HT1080 (cell line): ENCODE measurements around the gene MEIS2. TPM values are rescaled to one million over a fixed set of nuclear protein-coding genes. Genes with fewer than 3 reads are reported as not detected.

ENCODE experiments used
- DNase-seq: peaks from one replicate; pipeline ENCODE4 v3.0.0-alpha.2; 2015; ENCODE audit warnings: low read depth
- total RNA-seq: library from RNA; depleted of rRNA; stranded (reverse); fragments of >200 nt; shearing (Covaris generic); gene quantifications from 2 replicates; pipeline ENCODE4 v1.2.3, GENCODE V29; 2014

MEIS2 gene
- total RNA-seq, 1 experiment from 2014 or later = 17.1 TPM

DNA sequence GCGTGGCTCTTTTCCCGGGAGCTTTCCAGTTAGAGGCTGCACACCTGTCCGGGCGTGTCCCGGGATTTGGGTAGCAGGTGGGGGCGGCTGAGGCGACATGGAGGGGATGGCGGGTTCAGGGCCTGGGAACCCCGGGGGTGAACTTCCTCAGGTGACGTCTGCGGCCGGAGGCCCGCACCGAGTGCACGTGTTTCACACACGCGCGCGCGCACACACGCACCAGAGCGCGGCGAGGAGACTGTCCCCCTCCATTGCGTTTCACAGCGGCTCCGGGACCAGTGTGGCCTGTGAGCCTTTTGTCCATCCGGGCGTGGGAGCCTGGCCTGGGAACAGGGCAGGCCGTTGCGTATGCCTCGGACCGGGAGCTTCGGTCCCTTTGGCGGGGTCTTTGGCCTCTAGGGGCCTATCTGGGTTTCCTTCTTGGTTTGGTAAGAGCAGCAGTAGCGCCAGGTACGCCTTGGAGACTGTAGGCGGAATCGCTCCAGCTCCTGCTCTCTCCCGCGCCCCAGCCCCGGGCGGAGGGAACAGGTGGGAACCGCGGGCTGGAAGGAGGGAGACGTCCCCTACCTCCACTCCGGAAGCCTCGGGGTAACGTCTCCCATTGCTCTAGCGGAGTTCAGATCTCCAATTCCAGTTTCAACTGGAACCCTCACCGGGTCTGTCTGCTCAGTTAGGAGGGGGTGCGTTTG is 220.0 kb downstream of the MEIS2 start:
- DNase-seq = no peak

DNA sequence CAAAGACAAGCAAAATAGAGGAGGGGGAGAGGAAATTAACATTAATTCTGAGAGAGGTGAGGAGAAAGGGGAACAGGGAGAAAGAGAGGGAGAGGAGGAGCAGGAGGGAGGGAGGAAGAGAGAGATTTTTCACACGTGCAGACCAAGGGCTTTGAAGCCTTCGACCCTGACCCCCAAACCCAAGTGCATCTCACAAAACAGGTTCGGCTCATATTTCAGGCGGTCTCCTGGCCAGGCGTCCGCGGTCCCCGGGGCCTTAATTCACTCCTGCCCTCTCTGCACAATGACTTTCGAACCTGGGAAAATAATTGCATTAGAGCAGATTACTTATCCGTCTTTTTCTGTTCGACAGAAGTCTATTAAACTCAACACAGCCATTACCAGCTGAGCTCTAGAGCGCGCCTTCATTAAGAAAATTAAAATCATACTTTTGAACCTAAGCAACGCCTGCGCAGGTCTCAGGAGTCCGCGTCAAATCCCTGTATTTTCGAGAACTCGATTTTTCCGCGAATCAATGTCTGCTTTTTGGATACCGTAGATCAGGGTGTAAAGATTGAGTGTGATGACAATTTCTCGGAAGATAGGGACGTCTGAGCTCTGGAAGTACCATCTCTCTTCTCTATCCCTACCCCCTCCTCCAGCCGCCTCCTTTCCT is 220.7 kb downstream of the MEIS2 start:
- no peak for DNase-seq

DNA sequence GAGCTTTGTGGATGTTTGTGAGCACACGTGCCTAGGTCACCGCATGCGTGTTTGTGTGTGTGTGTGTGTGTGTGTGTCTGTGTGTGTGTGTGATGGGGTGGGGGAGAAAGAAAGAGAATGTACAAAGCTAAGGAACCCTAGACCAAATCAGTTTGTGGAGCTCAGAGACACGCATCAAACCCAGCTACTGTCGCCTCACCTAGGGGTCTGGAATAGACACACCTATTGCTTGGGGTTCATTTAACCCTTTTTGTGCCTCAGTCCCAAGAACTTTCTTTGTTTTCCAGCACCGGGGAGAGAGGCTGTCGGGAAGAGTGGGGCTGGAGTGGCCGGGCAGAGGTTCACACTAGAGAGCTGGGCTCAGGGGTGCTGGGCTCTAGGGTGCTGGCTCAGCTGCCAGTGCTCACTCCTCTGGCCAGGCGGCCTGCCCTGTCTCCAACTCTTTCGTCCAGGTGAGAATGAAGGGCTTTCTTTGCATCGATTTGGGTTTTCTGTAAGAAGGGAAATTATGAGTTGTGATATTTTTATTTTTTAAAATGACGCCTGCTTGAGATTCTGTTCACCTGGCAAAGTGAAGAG is 221.6 kb downstream of the MEIS2 start:
- no peak for DNase-seq

DNA sequence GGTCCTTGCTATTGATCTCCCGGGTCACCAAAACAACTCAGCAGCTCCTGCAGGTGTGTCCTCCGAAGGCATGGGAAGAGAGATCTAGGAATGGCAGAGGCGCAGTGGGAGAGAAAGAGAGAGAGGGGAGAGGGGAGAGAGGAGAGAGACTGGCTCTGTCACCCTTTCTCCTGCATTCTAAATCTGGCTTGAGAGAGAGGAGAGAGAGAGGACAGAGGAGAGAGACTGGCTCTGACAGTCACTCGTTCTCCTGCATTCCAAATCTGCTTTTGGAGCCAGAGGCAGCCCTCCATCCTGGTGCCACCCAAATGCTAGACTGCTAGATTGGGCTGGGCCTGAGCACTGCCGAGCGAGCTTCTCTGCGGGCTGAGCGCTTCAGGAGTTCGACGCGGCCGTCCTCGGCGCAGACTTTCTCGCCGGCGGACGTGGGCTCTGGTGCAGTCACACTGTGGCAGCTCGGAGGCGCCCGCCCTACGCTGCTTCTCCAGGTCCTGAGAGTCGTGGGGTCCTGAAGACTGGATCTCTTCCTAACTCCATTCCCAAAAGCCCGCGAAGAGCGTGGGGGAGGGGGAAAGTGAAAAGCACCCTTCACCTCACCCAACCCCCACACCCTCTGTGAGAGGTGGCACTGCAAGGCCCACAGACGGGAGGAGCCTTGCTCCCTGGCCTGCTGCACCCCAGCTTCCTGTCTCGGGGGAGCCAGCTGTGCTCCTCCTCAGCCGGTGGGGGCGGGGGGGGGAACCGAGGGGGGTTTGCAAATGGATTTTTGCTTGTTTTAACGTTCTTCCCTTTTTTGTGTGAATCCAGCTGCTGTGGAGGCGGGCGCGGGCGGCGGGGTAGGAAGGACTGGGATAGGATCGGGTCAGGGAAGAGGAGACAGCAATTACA is 222.3 kb downstream of the MEIS2 start:
- DNase-seq = no peak

DNA sequence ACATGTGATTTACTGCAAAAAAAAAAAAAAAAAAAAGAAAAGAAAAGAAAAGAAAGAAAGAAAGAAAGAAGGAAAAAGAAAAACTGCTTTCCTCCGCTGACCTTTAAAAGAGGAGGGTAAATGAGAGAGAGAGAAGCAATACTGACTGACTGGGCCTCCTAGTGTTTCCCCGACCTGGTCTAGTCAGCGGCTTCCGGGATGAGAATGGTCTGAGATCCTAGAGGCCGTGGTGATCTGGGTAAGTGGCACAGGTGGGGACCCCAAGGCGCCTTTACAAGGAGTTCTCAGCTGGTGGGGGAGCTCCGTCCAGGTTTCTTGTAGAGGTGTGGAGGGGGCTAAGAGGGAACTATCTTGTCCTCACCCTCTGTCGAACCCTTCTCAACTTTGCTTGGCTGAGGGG is 223.1 kb downstream of the MEIS2 start:
- DNase-seq = no peak

DNA sequence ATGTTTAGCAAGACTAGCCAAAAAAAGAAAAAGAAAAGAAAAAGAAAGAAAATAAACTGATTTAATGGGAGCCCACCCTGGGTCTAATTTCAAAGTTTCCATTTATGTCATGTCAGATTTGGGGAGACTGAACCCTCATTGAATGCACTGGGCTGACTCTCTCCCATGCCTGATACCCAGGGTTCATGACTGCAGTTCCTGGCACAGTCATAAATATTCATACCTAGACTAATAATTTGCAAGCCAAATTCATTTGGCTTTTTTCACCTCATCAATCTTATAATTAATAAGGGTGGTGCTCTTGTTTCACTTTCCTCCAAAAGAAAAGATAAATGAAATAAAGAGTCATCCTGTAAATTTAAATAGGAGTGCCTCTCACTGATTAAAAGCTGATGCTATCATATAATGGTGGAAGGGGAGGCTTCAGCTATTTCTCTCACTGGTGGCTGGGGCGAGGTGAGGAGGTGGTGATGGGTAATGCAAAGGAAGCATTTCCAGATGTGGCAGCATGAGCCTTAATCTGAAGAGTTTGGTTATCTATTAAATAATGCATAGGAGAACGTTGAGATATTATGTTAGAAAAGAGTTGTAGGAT is 224.5 kb downstream of the MEIS2 start:
- DNase-seq = no peak

DNA sequence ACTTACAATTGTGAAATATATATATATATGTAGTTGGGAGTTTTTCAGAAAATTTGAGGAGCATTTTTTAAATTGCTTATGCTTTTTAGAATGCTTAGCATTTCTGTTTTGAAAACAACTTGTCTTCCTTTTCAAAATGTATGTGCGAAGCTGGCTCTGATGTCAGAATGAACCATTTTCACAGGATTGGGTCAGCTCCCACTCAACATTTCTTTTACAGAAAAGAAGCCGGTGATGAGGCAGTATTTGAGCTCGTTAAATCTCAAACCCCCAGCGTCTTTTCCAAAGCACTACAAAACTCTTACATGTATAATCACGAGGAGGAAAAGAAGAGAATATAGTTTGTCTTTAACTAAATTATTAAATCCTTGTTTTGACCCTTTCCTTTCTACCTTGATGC is 225.4 kb downstream of the MEIS2 start:
- DNase-seq = no peak

DNA sequence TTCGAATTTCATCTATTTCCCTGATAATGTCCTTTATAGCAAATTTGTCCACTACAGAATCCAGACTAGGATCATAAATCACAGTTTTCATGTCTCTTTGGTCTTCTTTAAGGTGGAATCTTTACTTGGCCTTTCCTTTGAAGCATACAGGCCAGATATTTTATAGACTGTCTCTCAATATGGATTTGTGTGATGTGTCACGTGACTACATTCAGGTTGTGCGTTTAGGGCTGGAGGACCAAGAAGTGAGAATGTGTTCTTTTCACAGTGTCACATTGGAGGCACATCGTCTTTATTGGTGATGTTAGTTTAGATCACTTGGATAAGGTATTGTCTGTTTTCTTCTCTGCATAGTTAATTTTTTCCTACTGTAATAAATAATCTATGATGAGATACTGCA is 232.9 kb downstream of the MEIS2 start:
- no peak for DNase-seq

DNA sequence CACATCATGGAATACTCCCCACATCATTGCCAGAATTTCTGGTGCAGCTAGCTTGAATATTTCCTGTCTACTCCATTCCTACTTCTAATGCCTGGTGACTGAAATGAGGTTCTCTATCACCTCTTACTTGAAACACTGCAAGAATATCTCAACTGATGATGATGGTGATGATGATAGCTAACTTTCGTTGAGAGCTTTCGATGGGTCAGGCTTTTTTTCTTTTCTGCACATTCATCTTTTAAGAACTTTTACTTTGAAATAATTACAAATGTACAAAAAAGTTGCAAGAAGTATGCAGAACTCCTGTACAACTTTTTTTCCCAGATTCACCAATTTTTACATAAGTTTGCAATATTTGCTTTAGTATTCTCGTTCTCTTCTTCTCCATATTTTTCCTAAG is 233.5 kb downstream of the MEIS2 start:
- DNase-seq = no peak

DNA sequence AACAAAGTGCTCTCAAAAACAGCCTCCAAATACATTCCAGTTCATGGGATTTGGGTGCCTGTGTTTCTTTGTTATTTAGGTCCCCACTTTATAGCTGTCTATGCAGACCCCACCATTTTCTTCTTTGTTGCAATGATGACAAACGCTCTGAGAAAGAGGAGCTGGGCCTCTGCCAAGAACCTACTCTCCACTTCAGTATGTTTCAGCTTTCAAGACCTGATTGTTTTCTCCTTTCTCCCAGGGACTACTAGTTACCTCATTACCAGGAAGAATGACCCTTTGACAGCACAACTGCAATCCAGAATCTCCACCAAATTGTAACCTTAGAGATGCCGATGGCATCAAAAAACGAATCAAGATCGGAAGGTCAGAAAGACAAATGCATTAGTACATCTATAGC is 236.8 kb downstream of the MEIS2 start:
- no peak for DNase-seq

DNA sequence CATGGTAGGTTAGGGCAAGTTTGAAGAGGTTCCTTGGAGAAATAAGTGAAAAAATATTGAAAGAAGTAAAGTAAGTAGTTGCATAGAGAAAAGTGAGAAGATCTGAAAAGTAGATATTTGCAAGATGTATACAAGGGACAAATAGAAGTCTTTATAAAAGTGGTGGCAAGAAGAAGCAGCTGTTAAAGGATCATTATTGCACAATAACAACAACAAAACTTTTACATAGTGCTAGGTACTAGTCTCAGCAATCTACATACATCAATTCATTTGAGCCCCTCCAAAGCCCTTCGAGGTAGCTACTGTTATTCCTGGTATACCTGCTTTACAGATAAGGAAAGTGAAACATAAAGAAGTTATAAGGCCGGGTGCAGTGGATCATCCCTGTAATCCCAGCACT is 239.6 kb downstream of the MEIS2 start:
- DNase-seq = no peak

DNA sequence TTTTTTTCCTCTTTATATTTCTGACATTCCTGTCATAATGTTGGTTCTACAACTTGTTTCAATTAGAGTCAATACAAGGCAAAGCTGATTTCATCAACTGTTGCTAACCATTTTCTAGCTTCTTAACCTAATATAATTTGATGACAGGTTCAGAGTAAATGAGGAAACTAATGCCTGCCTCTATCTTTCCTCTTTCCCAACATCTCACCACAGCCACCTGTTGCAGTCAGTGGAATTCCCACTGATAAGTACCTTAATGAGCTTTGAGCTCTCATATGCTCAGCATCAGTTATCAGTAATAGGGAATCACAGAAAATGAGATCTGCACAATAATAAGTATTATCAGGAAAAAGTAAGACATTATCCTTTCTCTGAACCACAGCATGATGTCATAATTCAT is 241.9 kb downstream of the MEIS2 start:
- no peak for DNase-seq

DNA sequence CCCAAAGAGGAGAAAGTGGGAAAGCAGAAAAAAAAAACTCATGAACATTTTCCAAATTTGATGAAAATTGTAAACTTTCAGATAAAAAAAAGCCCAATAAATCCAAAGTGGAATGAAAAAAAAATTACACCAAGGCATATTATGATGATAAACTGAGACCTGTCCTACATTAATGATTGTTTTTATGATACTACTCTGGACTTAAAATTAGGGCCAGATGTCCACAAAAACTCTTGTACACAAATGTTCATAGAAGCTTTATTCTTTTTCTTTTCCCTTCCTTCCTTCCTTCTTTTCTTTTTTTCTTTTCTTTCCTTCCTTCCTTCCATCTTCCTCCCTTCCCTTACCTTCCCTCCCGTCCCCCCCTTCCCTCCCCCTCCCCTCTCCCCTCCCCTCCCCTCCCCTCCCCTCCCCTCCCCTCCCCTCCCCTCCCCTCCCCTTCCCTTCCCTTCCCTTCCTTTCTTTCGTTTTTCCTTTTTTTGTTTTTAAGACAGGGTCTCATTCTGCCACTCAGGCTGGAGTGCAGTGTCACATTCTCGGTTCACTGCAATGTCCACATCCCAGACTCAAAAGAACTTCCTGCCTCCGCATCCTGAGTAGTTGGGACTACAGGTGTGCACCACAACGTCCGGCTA is 243.9 kb downstream of the MEIS2 start:
- no peak for DNase-seq

DNA sequence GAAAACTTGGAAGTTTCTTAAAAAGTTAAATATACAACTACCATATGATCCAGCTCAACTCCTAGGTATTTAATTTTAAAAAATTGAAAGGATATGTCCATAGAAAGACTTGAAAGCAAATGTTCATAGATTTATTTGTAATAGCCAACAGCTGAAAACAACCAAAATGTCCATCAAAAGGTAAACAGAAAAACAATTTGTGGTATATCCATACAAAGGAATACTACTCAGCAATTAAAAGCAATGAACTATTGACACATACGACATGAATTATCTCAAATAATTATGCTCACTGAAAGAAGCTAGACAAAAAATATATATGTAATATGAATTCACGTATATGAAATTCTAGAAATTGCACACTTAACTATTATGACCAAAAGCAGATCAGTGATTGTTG is 249.5 kb downstream of the MEIS2 start:
- DNase-seq = no peak

DNA sequence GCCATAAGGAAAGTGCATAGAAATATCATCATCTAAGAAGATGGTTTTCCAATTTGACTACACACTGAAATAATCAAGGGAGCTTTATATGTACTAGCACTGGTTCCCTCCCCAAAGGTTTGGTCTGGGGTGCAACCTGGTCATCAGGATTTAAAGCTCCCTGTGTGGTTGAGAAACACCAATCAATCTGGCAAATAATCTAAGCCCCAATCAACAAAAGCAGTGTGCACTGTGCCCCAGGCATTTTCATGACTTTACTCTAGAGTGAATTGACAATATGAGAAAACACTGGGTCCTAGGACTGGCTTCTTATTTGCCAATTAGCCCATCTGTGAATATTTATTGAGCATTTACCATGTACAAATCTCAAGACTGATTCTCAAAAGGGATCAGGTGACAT is 255.1 kb downstream of the MEIS2 start:
- no peak for DNase-seq

DNA sequence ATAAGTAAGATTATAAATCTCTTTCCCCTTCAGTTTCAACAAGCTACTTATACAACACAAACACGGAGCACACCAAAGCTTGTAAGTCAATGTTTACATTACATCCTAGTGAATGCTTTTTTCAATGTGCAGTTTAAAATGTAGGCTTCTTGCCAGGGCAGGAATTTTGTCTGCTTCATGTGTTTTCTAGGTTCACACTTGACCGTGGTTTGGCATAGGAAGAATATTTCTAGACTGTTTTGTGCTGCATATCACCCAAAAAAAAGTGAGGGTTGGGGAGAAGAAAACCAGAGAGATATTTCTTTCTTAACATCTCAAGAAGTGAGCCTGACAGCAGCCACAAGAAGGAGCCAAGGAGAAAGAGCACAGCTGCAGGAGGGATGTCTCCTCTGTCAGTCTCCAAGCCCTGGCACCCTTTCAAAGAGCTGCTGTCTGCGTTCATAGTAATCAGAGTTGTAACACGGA is 255.8 kb downstream of the MEIS2 start:
- DNase-seq = no peak

DNA sequence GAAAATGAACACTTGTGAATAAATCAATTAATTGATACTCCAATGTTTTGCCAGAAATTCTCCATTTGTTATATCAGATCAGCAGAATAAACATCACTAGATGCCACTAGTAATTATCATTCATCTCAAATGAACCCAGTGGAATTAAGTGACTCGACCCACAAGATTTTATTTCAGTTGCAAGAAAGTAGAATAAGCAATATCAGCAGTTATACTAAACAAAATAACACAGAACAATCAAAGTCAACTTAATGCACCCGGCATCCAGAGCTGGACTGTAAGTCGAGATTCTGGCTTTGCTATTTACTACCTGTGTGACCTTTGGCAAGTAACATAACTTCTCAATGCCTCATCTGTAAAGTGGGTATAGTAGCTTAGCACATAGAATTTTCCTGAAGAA is 256.5 kb downstream of the MEIS2 start:
- DNase-seq = no peak

DNA sequence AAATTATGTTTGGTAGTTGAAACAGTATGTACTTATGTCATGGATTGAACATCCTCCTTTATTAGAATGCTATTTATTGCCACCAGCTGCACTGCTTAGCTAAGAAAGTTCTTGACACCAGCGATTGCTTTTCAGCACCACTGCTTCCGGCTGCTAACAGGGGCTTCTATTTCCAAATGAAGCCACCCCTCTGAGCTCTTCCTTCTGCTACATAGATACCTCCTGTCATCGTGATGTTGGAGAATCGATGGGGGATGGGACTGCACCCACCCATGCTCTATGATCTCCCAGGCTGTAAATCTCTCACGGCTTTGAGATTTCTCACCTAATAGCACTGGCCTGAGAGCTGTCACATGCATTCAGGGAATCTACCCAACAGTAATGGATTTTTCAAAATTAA is 259.2 kb downstream of the MEIS2 start:
- no peak for DNase-seq
